Stromal cell of bone marrow (primary cell): ENCODE measurements around the gene OPCML.

Experiments used
- DNase-seq: peaks from one replicate; pipeline ENCODE4 v3.0.0-alpha.2; 2012; ENCODE audit warnings: low read depth

Gene OPCML

GRCh38 chr11:133123796-133124195, 408.5 kb downstream of the OPCML start:
- no peak for DNase-seq

- DNase-seq = no peak
These were observed 408.9 kb downstream of the OPCML start for GRCh38 chr11:133123366-133123765.

- DNase-seq = no peak
These were observed 410.0 kb downstream of the OPCML start for GRCh38 chr11:133122256-133122655.

- no peak for DNase-seq
These were observed 413.6 kb downstream of the OPCML start for GRCh38 chr11:133118563-133119268.

- DNase-seq = no peak
These were observed 417.2 kb downstream of the OPCML start for GRCh38 chr11:133115099-133115498.

GRCh38 chr11:133107763-133108162, 424.5 kb downstream of the OPCML start:
- DNase-seq = no peak

GRCh38 chr11:133107136-133107535, 425.2 kb downstream of the OPCML start:
- DNase-seq = no peak

GRCh38 chr11:133106417-133106816, 425.9 kb downstream of the OPCML start:
- no peak for DNase-seq

GRCh38 chr11:133104009-133104744, 428.1 kb downstream of the OPCML start:
- DNase-seq = no peak

- DNase-seq = no peak
These were observed 435.3 kb downstream of the OPCML start for GRCh38 chr11:133096981-133097380.

- no peak for DNase-seq
These were observed 445.8 kb downstream of the OPCML start for GRCh38 chr11:133086518-133086917.

GRCh38 chr11:133082841-133083488, 449.3 kb downstream of the OPCML start:
- no peak for DNase-seq

GRCh38 chr11:133082453-133082781, 449.9 kb downstream of the OPCML start:
- DNase-seq = no peak

GRCh38 chr11:133081730-133082452, 450.4 kb downstream of the OPCML start:
- no peak for DNase-seq

- DNase-seq = no peak
These were observed 451.3 kb downstream of the OPCML start for GRCh38 chr11:133081020-133081419.

- DNase-seq = no peak
These were observed 453.5 kb downstream of the OPCML start for GRCh38 chr11:133078591-133079404.

- DNase-seq = no peak
These were observed 454.3 kb downstream of the OPCML start for GRCh38 chr11:133078012-133078411.

GRCh38 chr11:133075351-133075750, 456.9 kb downstream of the OPCML start:
- DNase-seq = no peak

GRCh38 chr11:133072858-133073582, 459.3 kb downstream of the OPCML start:
- DNase-seq = no peak

GRCh38 chr11:133072378-133072777, 459.9 kb downstream of the OPCML start:
- DNase-seq = no peak

GRCh38 chr11:133070791-133071190, 461.5 kb downstream of the OPCML start:
- DNase-seq = no peak
